Activated B cell treated with CpG ODN at 0.5 μM for 24 hours (primary cell): ENCODE data around the gene NUDCD3. TPM values are rescaled to one million over a fixed set of nuclear protein-coding genes. Genes with fewer than 3 reads are reported as not detected.

ENCODE experiments used
- ATAC-seq: fragments of 200-7000 bp; cut with Tn5 transposase; one replicate; pipeline ENCODE4 v1.10.0; 2021; ENCODE audit warnings: low read depth, mild to moderate bottlenecking, moderate library complexity
- CTCF ChIA-PET: fragments of 350-600 bp; sonication (Branson Sonifier 250); formaldehyde crosslinking; loops from one replicate; lab custom pipeline; 2021; ENCODE audit warnings: antibody characterized with exemption; lab: Charles Lee
- POLR2A ChIA-PET: fragments of 350-600 bp; sonication (Branson Sonifier 250); formaldehyde crosslinking; loops from one replicate; lab custom pipeline; 2021; ENCODE audit warnings: antibody characterized with exemption; lab: Charles Lee
- DNase-seq: peaks from one replicate; pipeline ENCODE4 v3.0.0; 2022
- H3K27ac Mint-ChIP-seq: one replicate; pipeline ENCODE4 v1.8.0; 2020; ENCODE audit warnings: mixed read lengths
- H3K27me3 Mint-ChIP-seq: one replicate; pipeline ENCODE4 v1.8.0; 2021; ENCODE audit warnings: mixed read lengths
- H3K36me3 Mint-ChIP-seq: one replicate; pipeline ENCODE4 v1.8.0; 2021; ENCODE audit warnings: low read depth, mixed read lengths
- H3K4me1 Mint-ChIP-seq: one replicate; pipeline ENCODE4 v1.8.0; 2021; ENCODE audit warnings: mixed read lengths
- H3K4me3 Mint-ChIP-seq: one replicate; pipeline ENCODE4 v1.8.0; 2020; ENCODE audit warnings: mild to moderate bottlenecking, mixed read lengths
- H3K9me3 Mint-ChIP-seq: one replicate; pipeline ENCODE4 v1.8.0; 2020; ENCODE audit warnings: mixed read lengths
- intact Hi-C: fragments of 100-400 bp; cut with micrococcal nuclease; formaldehyde crosslinking; loops from one replicate; pipeline ENCODE4 v1.15.1; 2024
- total RNA-seq: library from RNA; stranded (reverse); gene quantifications from 2 replicates; pipeline ENCODE4 v1.2.3, GENCODE V29; 2022
- TF ChIP-seq, protein P1 (sequence below): fragments of 200-600 bp; IDR thresholded peaks from one replicate; pipeline ENCODE4 v1.8.0; 2022; ENCODE audit warnings: antibody characterized with exemption, mild to moderate bottlenecking

NUDCD3 gene
- total RNA-seq, 1 donor from 2014 or later = 85.1 TPM

DNA sequence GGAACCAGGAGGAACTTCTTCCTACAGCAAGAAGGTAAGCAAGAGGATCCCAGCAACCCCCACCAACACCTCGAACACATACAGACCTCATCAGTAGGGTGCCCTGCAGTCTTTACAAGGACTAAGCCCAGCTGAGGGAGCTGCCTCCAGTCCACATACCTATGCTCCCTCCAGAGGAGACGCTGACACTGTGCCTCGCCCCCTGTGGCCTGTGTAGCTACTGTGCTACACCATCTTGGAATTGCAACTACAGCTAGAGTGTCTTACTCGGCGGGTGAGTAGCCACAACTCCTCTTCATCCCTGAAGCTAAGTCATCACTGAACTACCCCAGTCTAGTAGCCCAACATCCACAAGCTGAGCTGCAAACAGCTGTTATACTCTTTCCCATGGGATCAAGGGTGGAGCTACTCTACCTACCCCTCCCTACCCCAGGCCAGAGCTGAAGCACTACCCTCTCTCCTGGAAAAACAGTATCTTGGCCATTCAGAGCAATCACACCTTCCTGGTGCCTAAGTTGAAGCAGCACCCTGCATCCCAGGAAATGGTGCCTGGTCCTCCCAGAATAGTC lies 122.9 kb downstream of the NUDCD3 start:
- Mint-ChIP-seq H3K4me1 (no peaks in the 10 kb centered on the region), H3K9me3 (peaks cover 7% of the 10 kb centered on the region), H3K36me3 (no peaks in the 10 kb centered on the region), H3K27ac (no peak overlapping the region), H3K4me3 (no peak overlapping the region), H3K27me3 (peaks cover 34% of the 10 kb centered on the region)
- intact Hi-C loops = no loop called here
- DNase-seq (no peak), ATAC-seq (no peak)
- ChIA-PET CTCF (no interaction called here), POLR2A (no interaction called here)
- TF ChIP-seq, protein P1, sequence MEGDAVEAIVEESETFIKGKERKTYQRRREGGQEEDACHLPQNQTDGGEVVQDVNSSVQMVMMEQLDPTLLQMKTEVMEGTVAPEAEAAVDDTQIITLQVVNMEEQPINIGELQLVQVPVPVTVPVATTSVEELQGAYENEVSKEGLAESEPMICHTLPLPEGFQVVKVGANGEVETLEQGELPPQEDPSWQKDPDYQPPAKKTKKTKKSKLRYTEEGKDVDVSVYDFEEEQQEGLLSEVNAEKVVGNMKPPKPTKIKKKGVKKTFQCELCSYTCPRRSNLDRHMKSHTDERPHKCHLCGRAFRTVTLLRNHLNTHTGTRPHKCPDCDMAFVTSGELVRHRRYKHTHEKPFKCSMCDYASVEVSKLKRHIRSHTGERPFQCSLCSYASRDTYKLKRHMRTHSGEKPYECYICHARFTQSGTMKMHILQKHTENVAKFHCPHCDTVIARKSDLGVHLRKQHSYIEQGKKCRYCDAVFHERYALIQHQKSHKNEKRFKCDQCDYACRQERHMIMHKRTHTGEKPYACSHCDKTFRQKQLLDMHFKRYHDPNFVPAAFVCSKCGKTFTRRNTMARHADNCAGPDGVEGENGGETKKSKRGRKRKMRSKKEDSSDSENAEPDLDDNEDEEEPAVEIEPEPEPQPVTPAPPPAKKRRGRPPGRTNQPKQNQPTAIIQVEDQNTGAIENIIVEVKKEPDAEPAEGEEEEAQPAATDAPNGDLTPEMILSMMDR = no peak

DNA sequence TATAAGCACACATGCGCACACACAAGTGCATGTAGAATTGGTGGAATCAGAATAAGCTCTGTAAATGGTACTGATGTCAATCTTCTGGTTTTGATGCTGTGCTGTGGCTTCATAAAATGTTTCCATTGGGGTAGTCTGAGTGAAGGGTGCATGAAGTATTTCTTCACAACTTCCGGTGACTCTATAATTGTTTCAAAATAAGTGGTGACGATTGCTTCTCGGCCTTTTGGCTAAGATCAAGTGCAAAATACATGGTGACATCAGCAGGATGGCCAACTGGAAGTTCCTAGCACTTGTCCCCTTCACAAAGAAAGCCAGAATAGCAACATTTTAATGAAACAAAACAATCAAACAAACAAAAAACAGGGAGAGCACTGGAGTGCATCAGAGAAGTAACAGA lies 123.5 kb downstream of the NUDCD3 start:
- Mint-ChIP-seq H3K4me1 (no peaks in the 10 kb centered on the region), H3K27ac (no peak overlapping the region), H3K9me3 (peaks cover 9% of the 10 kb centered on the region), H3K27me3 (peaks cover 36% of the 10 kb centered on the region), H3K36me3 (no peaks in the 10 kb centered on the region), H3K4me3 (no peak overlapping the region)
- DNase-seq = no peak
- TF ChIP-seq, protein P1 = no peak
- intact Hi-C loops = no loop called here
- POLR2A ChIA-PET = no interaction called here
- CTCF ChIA-PET = no interaction called here
- ATAC-seq = no peak

DNA sequence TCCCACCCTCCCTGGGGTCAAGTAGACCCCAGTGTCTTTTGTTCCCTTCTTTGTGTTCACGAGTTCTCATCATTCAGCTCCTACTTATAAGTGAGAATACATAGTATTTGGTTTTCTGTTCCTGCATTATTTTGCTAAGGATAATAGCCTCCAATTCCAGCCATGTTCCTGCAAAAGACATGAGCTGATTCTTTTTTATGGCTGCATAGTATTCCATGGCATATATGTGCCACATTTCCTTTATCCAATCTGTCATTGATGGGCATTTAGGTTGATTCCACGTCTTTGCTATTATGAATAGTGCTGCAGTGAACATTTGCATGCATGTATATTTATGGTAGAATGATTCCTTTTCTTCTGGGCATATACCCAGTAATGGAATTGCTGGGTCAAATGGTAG lies 136.8 kb downstream of the NUDCD3 start:
- intact Hi-C loops = no loop called here
- no peak for ATAC-seq

DNA sequence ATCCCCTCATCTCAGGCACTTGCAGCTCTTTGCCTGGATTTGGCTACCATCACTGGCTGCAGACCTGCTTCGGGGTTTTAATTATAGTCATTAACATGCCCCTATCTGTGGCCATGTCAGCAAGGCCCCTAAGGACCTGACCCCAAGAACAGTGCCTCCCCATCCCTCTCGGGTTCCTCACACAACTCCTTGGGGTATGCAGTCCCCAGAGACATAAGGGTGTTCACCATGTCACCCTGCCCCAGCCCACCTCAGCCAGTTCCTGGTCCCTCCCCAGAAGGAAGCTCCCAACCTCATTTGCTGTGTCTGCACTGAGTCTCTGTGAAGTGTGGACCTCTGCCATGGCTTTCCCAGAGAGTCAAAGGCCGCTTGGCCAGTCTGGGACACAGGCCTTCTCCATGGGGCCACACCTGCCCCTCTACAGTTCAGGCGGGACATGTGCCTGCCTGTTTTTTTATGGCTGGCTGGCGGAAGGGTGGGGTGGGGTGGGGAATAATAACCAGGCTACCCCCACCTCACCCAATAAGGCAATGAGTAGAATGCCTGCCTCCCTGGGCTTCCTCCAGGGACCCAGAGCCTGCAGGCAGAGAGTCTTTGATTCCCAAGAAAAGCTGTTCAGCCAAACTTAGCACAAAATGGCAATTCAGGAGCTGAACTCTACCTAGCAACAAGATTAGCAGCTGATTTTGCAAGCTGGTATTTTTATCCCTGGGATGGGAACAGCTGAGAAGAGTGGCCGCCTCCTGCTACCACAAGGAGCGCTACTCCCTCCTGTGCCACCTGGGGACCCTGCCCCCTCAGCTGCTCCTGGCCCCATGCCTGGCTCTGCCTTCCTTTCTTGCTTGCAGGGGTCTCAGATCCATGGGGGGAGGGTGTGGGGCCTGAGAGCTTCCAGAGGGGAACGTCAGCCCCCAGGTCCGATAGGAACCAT lies 141.3 kb downstream of the NUDCD3 start:
- intact Hi-C loops = no loop called here
- peaks cover 13% of the 10 kb centered on the region for H3K27me3 Mint-ChIP-seq

More for the DNA sequence above, 136.8 kb downstream of the NUDCD3 start:
- TF ChIP-seq, protein P1 = no peak
- Mint-ChIP-seq H3K9me3 (peaks cover 12% of the 10 kb centered on the region), H3K27me3 (peaks cover 32% of the 10 kb centered on the region), H3K36me3 (no peaks in the 10 kb centered on the region), H3K4me3 (no peak overlapping the region), H3K4me1 (no peaks in the 10 kb centered on the region), H3K27ac (no peak overlapping the region)
- no peak for DNase-seq
- ChIA-PET CTCF (no interaction called here), POLR2A (interaction anchor here (0.6 kb wide), 1 partner anchor 764 kb away, joined by 6 read pairs; no protein-coding TSS in a partner anchor)

More for the DNA sequence above, 141.3 kb downstream of the NUDCD3 start:
- Mint-ChIP-seq H3K9me3 (peaks cover 14% of the 10 kb centered on the region), H3K36me3 (no peaks in the 10 kb centered on the region), H3K4me3 (no peak overlapping the region), H3K4me1 (no peaks in the 10 kb centered on the region), H3K27ac (no peak overlapping the region)
- ChIA-PET POLR2A (no interaction called here), CTCF (interaction anchor here (1.7 kb wide), 1 partner anchor 11 kb away, joined by 5 read pairs; no protein-coding TSS in a partner anchor)
- DNase-seq (no peak), ATAC-seq (no peak)
- TF ChIP-seq, protein P1 = no peak
